HG03469 (cell line): ENCODE data around the gene LRR1.
"Not testable (repeated sequence)": the region's sequence is repeated elsewhere in the genome, so short reads cannot be mapped to it uniquely, and the experiment has no call there.

Source experiments
- ATAC-seq: cut with Tn5 transposase; IDR thresholded peaks from one replicate; pipeline ENCODE4 v1.9.1; 2021; ENCODE audit warnings: mild to moderate bottlenecking, moderate library complexity, moderate number of reproducible peaks; ENCODE audit not compliant: unreplicated experiment

The LRR1 gene

GRCh38 chr14:49598485-49599300 is at the start of gene LRR1:
Gene LRR1, plus strand, starts transcription at chr14:49598940. Its CDS starts 81 bp downstream, at chr14:49599021.
- peak; percentile 23 for ATAC-seq

- ATAC-seq = no peak
These were observed 49.3 kb upstream of the LRR1 start for GRCh38 chr14:49549446-49549845.

- ATAC-seq = no peak
These were observed 48.9 kb upstream of the LRR1 start for GRCh38 chr14:49549881-49550280.

- ATAC-seq = no peak
These were observed 48.2 kb upstream of the LRR1 start for GRCh38 chr14:49550286-49551184.

GRCh38 chr14:49551569-49551968 is 47.2 kb upstream of the LRR1 start:
- no peak for ATAC-seq

GRCh38 chr14:49553106-49553505 is 45.6 kb upstream of the LRR1 start:
- ATAC-seq = no peak

GRCh38 chr14:49553892-49554291 is 44.8 kb upstream of the LRR1 start:
- ATAC-seq = no peak

- ATAC-seq = no peak
These were observed 38.6 kb upstream of the LRR1 start for GRCh38 chr14:49559979-49560768.

GRCh38 chr14:49566714-49567113 is 32.0 kb upstream of the LRR1 start:
- no peak for ATAC-seq

- no peak for ATAC-seq
These were observed 29.5 kb upstream of the LRR1 start for GRCh38 chr14:49569281-49569680.

GRCh38 chr14:49574038-49574437 is 24.7 kb upstream of the LRR1 start:
- ATAC-seq = no peak

- no peak for ATAC-seq
These were observed 20.6 kb upstream of the LRR1 start for GRCh38 chr14:49578141-49578540.

- ATAC-seq = no peak
These were observed 18.9 kb upstream of the LRR1 start for GRCh38 chr14:49579841-49580240.

GRCh38 chr14:49581209-49582112 is 17.3 kb upstream of the LRR1 start:
- ATAC-seq = no peak

- ATAC-seq = no peak
These were observed 16.4 kb upstream of the LRR1 start for GRCh38 chr14:49582113-49582977.

GRCh38 chr14:49583629-49584028 is 15.1 kb upstream of the LRR1 start:
- no peak for ATAC-seq

GRCh38 chr14:49584058-49584457 is 14.7 kb upstream of the LRR1 start:
- no peak for ATAC-seq

- not testable (repeated sequence) for ATAC-seq
These were observed 13.6 kb upstream of the LRR1 start for GRCh38 chr14:49584981-49585640.
